Activated CD4-positive, CD25-positive, alpha-beta regulatory T cell treated with anti-CD3 and anti-CD28 coated beads, Interleukin-2, amount 50 U/mL, for 16 hours (primary cell): ENCODE data around the gene GOLGA8O.
"Not testable (repeated sequence)": the region's sequence is repeated elsewhere in the genome, so short reads cannot be mapped to it uniquely, and the experiment has no call there.

Experiments
- DNase-seq: peaks from one replicate; pipeline ENCODE4 v3.0.0-alpha.2; 2020; ENCODE audit warnings: low read depth, low spot score

Gene GOLGA8O

DNA sequence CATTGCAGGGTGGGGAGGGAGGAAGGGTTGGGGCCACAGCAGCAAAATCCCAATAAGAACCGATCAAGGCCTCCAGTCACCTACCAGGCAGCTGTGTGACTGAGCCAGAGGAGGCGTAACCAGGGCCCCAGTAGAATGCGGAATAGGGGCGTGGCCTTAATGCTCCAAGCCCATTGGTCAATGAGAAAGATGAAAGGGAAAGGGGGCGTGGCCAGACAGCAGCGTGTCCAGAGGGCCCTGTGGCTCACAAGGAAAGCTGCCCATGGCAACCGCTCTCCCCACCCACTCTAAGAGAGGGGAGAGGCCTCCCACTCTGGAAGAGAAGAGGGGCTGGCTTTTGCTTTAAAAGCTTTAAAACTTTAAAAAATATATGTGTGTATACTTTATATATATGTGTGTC lies at the start of gene GOLGA8O:
TSS of gene GOLGA8O (minus strand) at position 101 of the 400 bp plus-strand sequence. CDS start at position 3, 98 bp downstream.
- DNase-seq: not testable (repeated sequence)

GRCh38 chr15:32504152-32504811 lies 48.8 kb upstream of the GOLGA8O start:
- DNase-seq: not testable (repeated sequence)

GRCh38 chr15:32502946-32503345 lies 47.5 kb upstream of the GOLGA8O start:
- DNase-seq: not testable (repeated sequence)

DNA sequence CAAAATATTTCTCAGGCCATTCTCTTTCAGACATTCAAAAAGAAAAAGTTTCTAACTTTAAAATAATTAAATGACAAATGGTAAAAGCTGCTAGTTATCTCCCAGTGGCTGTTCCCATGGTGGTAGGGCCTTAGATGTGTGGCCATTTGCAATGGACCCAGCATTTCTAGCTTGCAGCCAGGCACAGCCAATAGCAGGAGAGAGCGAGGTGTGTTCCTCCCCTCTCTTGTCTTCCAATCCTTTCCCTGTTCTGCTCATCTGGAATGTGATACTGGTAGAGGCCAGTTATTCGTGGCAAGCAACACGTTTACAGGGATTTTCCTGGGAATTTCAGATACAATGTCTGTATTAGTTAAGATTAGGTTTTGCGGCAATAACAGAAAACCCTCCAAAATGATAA lies 37.3 kb upstream of the GOLGA8O start:
- DNase-seq: not testable (repeated sequence)

DNA sequence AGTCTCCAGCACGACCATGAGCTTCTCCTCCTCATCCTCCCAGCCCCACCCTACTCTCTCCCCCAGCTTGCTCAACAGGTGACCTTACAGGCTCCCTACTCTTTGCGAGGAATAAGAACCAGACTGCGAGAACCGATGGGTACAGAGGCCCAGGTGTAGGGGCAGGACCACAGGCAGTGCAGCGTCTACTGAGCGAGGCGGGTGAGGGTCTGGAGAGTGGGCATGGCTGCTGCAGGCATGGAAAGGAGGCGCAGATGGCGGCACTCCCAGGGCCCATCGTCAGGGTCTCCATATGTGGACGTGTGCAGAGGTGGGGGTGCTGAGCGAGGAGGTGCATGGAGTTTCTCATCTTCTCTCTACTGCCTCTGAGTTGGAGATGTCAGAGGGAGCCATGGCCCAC lies 31.0 kb upstream of the GOLGA8O start:
- not testable (repeated sequence) for DNase-seq

DNA sequence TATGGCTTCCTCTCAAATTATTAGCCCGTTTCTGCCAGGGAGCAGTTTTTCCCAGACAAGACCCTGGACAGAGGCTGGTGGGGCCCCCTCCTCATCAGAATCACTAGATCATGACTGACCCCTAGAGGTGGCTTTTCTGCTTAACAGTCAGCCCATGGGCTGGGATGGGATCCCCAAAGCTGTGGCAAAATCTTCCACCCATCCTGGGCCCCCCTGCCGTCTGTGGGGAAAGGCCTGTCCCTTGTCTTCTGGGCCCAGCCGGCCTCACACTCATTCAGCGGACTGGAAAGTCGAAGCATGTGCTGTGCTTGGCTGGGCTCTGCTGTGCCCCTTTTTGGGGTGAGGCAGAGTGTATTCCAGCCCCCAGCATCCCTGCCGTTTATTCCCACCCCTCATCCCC lies 27.9 kb upstream of the GOLGA8O start:
- DNase-seq: not testable (repeated sequence)

- not testable (repeated sequence) for DNase-seq
Observed at GRCh38 chr15:32481683-32482082, 26.2 kb upstream of the GOLGA8O start.

GRCh38 chr15:32468076-32468475 lies 12.6 kb upstream of the GOLGA8O start:
- DNase-seq: not testable (repeated sequence)

DNA sequence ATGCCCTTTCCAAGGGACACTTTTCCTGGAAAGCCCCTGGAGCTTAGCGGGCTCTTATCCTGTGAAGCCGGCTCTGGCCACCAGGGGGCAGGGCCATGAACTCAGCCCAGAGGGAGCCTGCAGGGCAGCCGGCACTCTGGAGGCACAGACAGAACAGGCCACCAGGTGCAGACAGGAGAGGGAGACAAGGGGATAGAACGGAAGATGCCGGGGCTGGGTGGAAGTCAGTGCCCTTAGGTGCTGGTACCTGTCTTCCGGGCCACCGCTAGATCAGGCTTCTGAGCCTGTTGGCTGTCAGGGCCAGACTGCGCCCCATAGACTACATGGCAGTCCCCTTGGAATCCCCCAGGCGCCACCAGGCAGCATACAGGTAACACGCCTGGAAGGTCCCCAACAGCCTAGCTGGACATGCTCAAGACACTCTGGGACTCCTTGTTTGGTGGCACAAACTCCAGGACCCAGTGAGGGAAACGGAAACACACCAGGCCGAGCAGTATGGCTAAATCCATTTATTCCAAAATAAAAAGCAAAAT lies 14.9 kb downstream of the GOLGA8O start:
- not testable (repeated sequence) for DNase-seq

DNA sequence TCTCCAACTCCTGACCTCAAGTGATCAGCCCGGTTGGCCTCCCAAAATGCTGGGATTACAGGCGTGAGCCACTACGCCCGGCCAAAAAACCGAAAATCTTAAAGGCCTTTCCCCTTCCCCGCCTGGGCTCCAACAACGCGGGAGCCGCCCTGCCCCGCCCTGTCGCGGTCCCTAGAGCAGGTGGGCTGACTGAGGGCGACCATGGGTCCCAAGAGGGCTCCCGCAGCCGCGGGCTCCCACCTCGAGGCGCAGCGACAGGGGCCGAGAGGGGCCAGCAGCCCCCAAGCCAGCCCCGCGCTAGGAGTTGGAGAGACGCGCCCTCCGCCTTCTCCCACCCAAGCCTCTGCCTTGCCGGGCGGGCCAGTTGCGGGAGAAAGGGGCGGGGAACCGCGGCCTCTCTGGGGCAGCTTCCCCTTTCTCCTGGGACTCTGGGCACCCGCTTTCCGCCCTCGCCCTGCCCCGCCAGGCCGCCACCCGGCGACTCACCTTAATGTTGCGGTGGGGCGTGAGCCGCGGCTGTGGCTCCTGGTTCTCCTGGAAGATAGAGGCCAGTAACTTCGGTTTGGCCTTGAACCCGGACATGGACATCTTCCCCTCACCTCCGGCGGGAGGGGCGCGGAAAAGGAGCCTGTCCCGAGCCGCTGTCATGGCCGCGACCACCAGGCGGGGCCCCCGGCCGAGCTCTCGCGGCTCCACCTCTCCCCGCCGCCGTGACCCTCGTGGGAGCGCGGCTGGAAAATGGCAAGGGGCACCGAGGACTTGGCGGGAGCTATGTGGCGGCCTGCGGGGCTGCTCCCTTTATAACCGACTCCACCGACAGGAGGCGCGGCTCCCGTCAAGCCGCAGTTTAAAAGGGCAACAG lies 21.1 kb downstream of the GOLGA8O start:
- DNase-seq: not testable (repeated sequence)

- DNase-seq: not testable (repeated sequence)
Observed at GRCh38 chr15:32427635-32428034, 27.8 kb downstream of the GOLGA8O start.

GRCh38 chr15:32426511-32426910 lies 28.9 kb downstream of the GOLGA8O start:
- not testable (repeated sequence) for DNase-seq

DNA sequence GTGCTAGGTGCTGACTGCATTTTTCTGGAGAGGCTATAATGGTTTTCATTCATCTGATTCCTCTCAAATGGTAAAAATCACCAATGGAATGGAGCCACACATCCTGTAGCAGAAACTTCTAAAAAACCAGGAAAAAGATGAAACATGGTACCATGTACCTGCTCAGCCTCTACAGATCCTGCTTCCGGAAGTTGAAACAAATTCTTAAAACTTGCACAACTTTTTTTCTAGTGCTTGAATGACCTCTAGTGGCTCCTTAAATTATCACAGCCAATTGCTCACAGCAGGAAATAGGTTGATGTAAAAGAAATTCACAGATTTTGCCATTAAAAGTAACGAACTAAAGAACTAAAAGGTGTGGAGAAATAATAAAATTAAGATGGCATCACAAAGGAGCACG lies 47.5 kb downstream of the GOLGA8O start:
- not testable (repeated sequence) for DNase-seq

GRCh38 chr15:32403192-32403591 lies 52.2 kb downstream of the GOLGA8O start, which contains the start of gene GOLGA8K:
GOLGA8K (minus strand) TSS chr15:32403292; CDS start chr15:32403194, 98 bp downstream.
- DNase-seq: not testable (repeated sequence)

GRCh38 chr15:32396522-32396921 lies 58.9 kb downstream of the GOLGA8O start:
- DNase-seq: not testable (repeated sequence)
